DND-41 (cell line): ENCODE measurements around the gene COL20A1.

ENCODE experiments used
- ATAC-seq: fragments of 200-7000 bp; cut with Tn5 transposase; 3 replicates; pipeline ENCODE4 v1.9.1; 2021; ENCODE audit warnings: low read depth; ENCODE audit not compliant: insufficient read depth
- DNase-seq: peaks from one replicate; pipeline ENCODE4 v3.0.0-alpha.2; 2020
- H2AFZ ChIP-seq: 2 replicates; pipeline ENCODE4 v1.6.0; 2012; ENCODE audit warnings: low read depth, low read length
- H3K27ac ChIP-seq: 2 replicates; pipeline ENCODE4 v1.5.1; 2012; ENCODE audit warnings: low read length, inconsistent platforms
- H3K27me3 ChIP-seq: fragments of 200-600 bp; sonication (generic); 2 replicates; pipeline ENCODE4 v1.6.0; 2012; ENCODE audit warnings: low read length, mild to moderate bottlenecking, inconsistent platforms; ENCODE audit not compliant: insufficient read depth, poor library complexity
- H3K36me3 ChIP-seq: 2 replicates; pipeline ENCODE4 v1.5.1; 2012; ENCODE audit warnings: low read length, inconsistent platforms; ENCODE audit not compliant: insufficient read depth
- H3K4me1 ChIP-seq: 2 replicates; pipeline ENCODE4 v1.5.1; 2012; ENCODE audit warnings: mild to moderate bottlenecking, low read length; ENCODE audit not compliant: insufficient read depth
- H3K4me2 ChIP-seq: 2 replicates; pipeline ENCODE4 v1.6.0; 2012; ENCODE audit warnings: mild to moderate bottlenecking, moderate library complexity, low read length, inconsistent platforms; ENCODE audit not compliant: insufficient read depth
- H3K4me3 ChIP-seq, 2 experiments: fragments of 200-600 bp in 1 of 2; shearing (Covaris generic) in 1 of 2; 2 replicates each; pipeline ENCODE4 v1.5.1; 2012 to 2016; ENCODE audit warnings: inconsistent platforms in 2 of 2, low read length in 2 of 2, mild to moderate bottlenecking in 2 of 2, low read depth in 1 of 2, moderate library complexity in 1 of 2
- H3K79me2 ChIP-seq: 2 replicates; pipeline ENCODE4 v1.6.0; 2012; ENCODE audit warnings: low read length, inconsistent platforms; ENCODE audit not compliant: insufficient read depth
- H3K9ac ChIP-seq: 2 replicates; pipeline ENCODE4 v1.6.0; 2012; ENCODE audit warnings: low read depth, mild to moderate bottlenecking, inconsistent platforms, low read length, moderate library complexity
- H3K9me3 ChIP-seq: 2 replicates; pipeline ENCODE4 v1.5.1; 2012; ENCODE audit warnings: low read length, moderate library complexity, mild to moderate bottlenecking, inconsistent platforms; ENCODE audit not compliant: insufficient read depth, severe bottlenecking
- H4K20me1 ChIP-seq: 2 replicates; pipeline ENCODE4 v1.6.0; 2012; ENCODE audit warnings: low read length; ENCODE audit not compliant: insufficient read depth
- EZH2 ChIP-seq: IDR thresholded peaks from 3 replicates; pipeline ENCODE4 v1.6.1; 2012; ENCODE audit warnings: borderline replicate concordance, low read depth, mild to moderate bottlenecking, moderate library complexity, low read length, inconsistent platforms; ENCODE audit not compliant: severe bottlenecking
- TF ChIP-seq, protein P1 (sequence below): IDR thresholded peaks from 2 replicates; pipeline ENCODE4 v1.5.1; 2012; ENCODE audit warnings: borderline replicate concordance, low read length, moderate library complexity, mild to moderate bottlenecking; ENCODE audit not compliant: poor library complexity, severe bottlenecking; ENCODE audit errors: extremely low read depth

Gene COL20A1

DNA sequence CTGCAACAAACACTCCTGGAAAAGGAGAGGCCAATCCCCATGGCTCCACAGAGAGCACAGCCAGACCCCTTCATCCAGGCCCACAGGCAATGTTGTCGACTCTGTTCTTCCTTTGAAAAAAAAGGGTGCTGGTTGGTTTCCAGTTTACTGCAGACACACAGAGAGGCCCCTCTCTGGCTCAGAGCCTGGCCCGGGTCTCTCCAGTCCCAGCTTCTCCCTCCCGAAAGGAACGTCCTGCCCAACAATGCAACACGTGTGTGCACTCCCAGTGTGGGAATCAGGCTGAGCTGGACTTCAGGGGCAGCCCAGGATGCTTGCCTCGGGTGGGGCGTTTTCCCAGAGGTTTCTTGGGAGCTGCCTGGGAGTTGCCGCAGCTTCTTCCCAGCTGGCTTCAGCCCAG, 34.2 kb upstream of the COL20A1 start:
- Histone ChIP-seq H3K27me3 (peaks cover 4% of the 10 kb centered on the region), H3K4me3 (no peak overlapping the region), H2AFZ (no peak overlapping the region), H4K20me1 (peaks cover 5% of the 10 kb centered on the region; the same call in 1 of the 2 replicates), H3K4me1 (no peaks in the 10 kb centered on the region), H3K9ac (no peak overlapping the region), H3K79me2 (no peaks in the 10 kb centered on the region), H3K9me3 (no peaks in the 10 kb centered on the region), H3K36me3 (no peaks in the 10 kb centered on the region), H3K4me2 (no peak overlapping the region), H3K27ac (no peak overlapping the region)
- DNase-seq = no peak
- no peak for TF ChIP-seq EZH2
- TF ChIP-seq, protein P1, sequence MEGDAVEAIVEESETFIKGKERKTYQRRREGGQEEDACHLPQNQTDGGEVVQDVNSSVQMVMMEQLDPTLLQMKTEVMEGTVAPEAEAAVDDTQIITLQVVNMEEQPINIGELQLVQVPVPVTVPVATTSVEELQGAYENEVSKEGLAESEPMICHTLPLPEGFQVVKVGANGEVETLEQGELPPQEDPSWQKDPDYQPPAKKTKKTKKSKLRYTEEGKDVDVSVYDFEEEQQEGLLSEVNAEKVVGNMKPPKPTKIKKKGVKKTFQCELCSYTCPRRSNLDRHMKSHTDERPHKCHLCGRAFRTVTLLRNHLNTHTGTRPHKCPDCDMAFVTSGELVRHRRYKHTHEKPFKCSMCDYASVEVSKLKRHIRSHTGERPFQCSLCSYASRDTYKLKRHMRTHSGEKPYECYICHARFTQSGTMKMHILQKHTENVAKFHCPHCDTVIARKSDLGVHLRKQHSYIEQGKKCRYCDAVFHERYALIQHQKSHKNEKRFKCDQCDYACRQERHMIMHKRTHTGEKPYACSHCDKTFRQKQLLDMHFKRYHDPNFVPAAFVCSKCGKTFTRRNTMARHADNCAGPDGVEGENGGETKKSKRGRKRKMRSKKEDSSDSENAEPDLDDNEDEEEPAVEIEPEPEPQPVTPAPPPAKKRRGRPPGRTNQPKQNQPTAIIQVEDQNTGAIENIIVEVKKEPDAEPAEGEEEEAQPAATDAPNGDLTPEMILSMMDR = no peak
- ATAC-seq = no peak

- no peak overlapping the region for H3K9ac ChIP-seq
- no peak overlapping the region for H3K4me3 ChIP-seq
- peaks cover 4% of the 10 kb centered on the region for H3K27me3 ChIP-seq
- no peak for ATAC-seq
- H3K79me2 ChIP-seq = no peaks in the 10 kb centered on the region
- no peak for DNase-seq
- peaks cover 5% of the 10 kb centered on the region; the same call in 1 of the 2 replicates for H4K20me1 ChIP-seq
- H3K36me3 ChIP-seq = no peaks in the 10 kb centered on the region
- TF ChIP-seq, protein P1 = no peak
- TF ChIP-seq EZH2 = no peak
- H2AFZ ChIP-seq = no peak overlapping the region
- no peaks in the 10 kb centered on the region for H3K4me1 ChIP-seq
- H3K9me3 ChIP-seq = no peaks in the 10 kb centered on the region
- H3K27ac ChIP-seq = no peak overlapping the region
- no peak overlapping the region for H3K4me2 ChIP-seq
Measured at GRCh38 chr20:63259734-63260460, 33.1 kb upstream of the COL20A1 start.

DNA sequence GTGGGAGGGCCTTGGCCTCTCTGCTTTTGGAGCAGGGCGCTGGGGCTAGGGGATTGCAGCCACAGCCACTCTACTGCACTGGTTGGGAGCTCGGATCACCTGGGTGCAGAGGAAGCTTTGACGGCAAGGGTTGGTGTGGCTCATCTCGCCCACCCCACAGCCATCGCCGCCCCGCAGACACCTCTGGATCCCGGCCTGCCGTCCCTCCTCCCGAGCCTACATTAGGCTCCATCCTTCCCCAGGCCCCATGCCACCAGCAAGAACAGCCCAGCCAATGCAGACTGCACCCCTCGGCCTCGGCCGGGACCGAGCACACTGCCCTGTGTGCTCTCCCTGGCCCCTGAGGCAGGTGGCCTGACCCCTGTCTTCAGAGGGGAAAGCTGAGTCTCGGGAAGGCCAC, 32.5 kb upstream of the COL20A1 start:
- H4K20me1 ChIP-seq = peaks cover 5% of the 10 kb centered on the region; the same call in 1 of the 2 replicates
- ATAC-seq = no peak
- H2AFZ ChIP-seq = no peak overlapping the region
- H3K27me3 ChIP-seq = peaks cover 6% of the 10 kb centered on the region
- TF ChIP-seq, protein P1 = no peak
- no peak for TF ChIP-seq EZH2
- no peaks in the 10 kb centered on the region for H3K36me3 ChIP-seq
- DNase-seq = no peak
- no peaks in the 10 kb centered on the region for H3K79me2 ChIP-seq
- H3K4me2 ChIP-seq = no peak overlapping the region
- no peaks in the 10 kb centered on the region for H3K4me1 ChIP-seq
- no peak overlapping the region for H3K4me3 ChIP-seq
- no peak overlapping the region for H3K9ac ChIP-seq
- no peaks in the 10 kb centered on the region for H3K9me3 ChIP-seq
- H3K27ac ChIP-seq = no peak overlapping the region
